ENCODE measurements around the gene CHRNG.

The CHRNG gene

GRCh38 chr2:232584238-232584637, 44.7 kb downstream of the CHRNG start:
- no peak overlapping the region for H3K4me3 ChIP-seq (ENCODE audit: low read depth, low read length)
- H3K36me3 ChIP-seq (ENCODE audit: control insufficient read depth, insufficient read depth, low read length), result peaks cover 38% of the 10 kb centered on the region
- H3K9ac ChIP-seq (ENCODE audit: low read length), result no peak overlapping the region
- no peaks in the 10 kb centered on the region for H3K9me3 ChIP-seq (ENCODE audit: control insufficient read depth, insufficient read depth, low read depth, low read length)
- no peak overlapping the region for H3K27ac ChIP-seq (ENCODE audit: low read depth, low read length)
- no peaks in the 10 kb centered on the region for H3K27me3 ChIP-seq (ENCODE audit: control insufficient read depth, insufficient read depth, low read length)
- H3K4me1 ChIP-seq (ENCODE audit: control insufficient read depth, insufficient read depth, low read length), result 0 out of 2 replicates have a peak, but pooled peaks cover 3% of the 10 kb centered on the region

GRCh38 chr2:232586943-232587505, 47.5 kb downstream of the CHRNG start:
- Histone ChIP-seq H3K36me3 (ENCODE audit: control insufficient read depth, insufficient read depth, low read length) (peaks cover 17% of the 10 kb centered on the region), H3K9ac (ENCODE audit: low read length) (no peak overlapping the region), H3K4me1 (ENCODE audit: control insufficient read depth, insufficient read depth, low read length) (peaks cover 13% of the 10 kb centered on the region), H3K27ac (ENCODE audit: low read depth, low read length) (no peak overlapping the region), H3K4me3 (ENCODE audit: low read depth, low read length) (no peak overlapping the region), H3K27me3 (ENCODE audit: control insufficient read depth, insufficient read depth, low read length) (no peaks in the 10 kb centered on the region), H3K9me3 (ENCODE audit: control insufficient read depth, insufficient read depth, low read depth, low read length) (no peaks in the 10 kb centered on the region)

GRCh38 chr2:232587512-232587911, 48.0 kb downstream of the CHRNG start:
- Histone ChIP-seq H3K4me3 (ENCODE audit: low read depth, low read length) (no peak overlapping the region), H3K9me3 (ENCODE audit: control insufficient read depth, insufficient read depth, low read depth, low read length) (no peaks in the 10 kb centered on the region), H3K27ac (ENCODE audit: low read depth, low read length) (no peak overlapping the region), H3K4me1 (ENCODE audit: control insufficient read depth, insufficient read depth, low read length) (peaks cover 13% of the 10 kb centered on the region), H3K9ac (ENCODE audit: low read length) (no peak overlapping the region), H3K27me3 (ENCODE audit: control insufficient read depth, insufficient read depth, low read length) (no peaks in the 10 kb centered on the region), H3K36me3 (ENCODE audit: control insufficient read depth, insufficient read depth, low read length) (peaks cover 13% of the 10 kb centered on the region)

GRCh38 chr2:232588031-232588430, 48.5 kb downstream of the CHRNG start:
- H3K9me3 ChIP-seq (ENCODE audit: control insufficient read depth, insufficient read depth, low read depth, low read length), result no peaks in the 10 kb centered on the region
- H3K9ac ChIP-seq (ENCODE audit: low read length), result no peak overlapping the region
- H3K27ac ChIP-seq (ENCODE audit: low read depth, low read length), result no peak overlapping the region
- H3K4me3 ChIP-seq (ENCODE audit: low read depth, low read length), result no peak overlapping the region
- no peaks in the 10 kb centered on the region for H3K27me3 ChIP-seq (ENCODE audit: control insufficient read depth, insufficient read depth, low read length)
- peaks cover 13% of the 10 kb centered on the region for H3K4me1 ChIP-seq (ENCODE audit: control insufficient read depth, insufficient read depth, low read length)
- H3K36me3 ChIP-seq (ENCODE audit: control insufficient read depth, insufficient read depth, low read length), result peaks cover 8% of the 10 kb centered on the region

GRCh38 chr2:232588680-232589585, 49.4 kb downstream of the CHRNG start:
- Histone ChIP-seq H3K4me3 (ENCODE audit: low read depth, low read length) (no peak overlapping the region), H3K9me3 (ENCODE audit: control insufficient read depth, insufficient read depth, low read depth, low read length) (no peaks in the 10 kb centered on the region), H3K9ac (ENCODE audit: low read length) (no peak overlapping the region), H3K27ac (ENCODE audit: low read depth, low read length) (no peak overlapping the region), H3K27me3 (ENCODE audit: control insufficient read depth, insufficient read depth, low read length) (no peaks in the 10 kb centered on the region), H3K4me1 (ENCODE audit: control insufficient read depth, insufficient read depth, low read length) (peaks cover 13% of the 10 kb centered on the region), H3K36me3 (ENCODE audit: control insufficient read depth, insufficient read depth, low read length) (no peaks in the 10 kb centered on the region)

GRCh38 chr2:232592772-232593395, 53.4 kb downstream of the CHRNG start:
- Histone ChIP-seq H3K4me3 (ENCODE audit: low read depth, low read length) (no peak overlapping the region), H3K27me3 (ENCODE audit: control insufficient read depth, insufficient read depth, low read length) (no peaks in the 10 kb centered on the region), H3K36me3 (ENCODE audit: control insufficient read depth, insufficient read depth, low read length) (no peaks in the 10 kb centered on the region), H3K9ac (ENCODE audit: low read length) (no peak overlapping the region), H3K27ac (ENCODE audit: low read depth, low read length) (no peak overlapping the region), H3K4me1 (ENCODE audit: control insufficient read depth, insufficient read depth, low read length) (peaks cover 11% of the 10 kb centered on the region), H3K9me3 (ENCODE audit: control insufficient read depth, insufficient read depth, low read depth, low read length) (no peaks in the 10 kb centered on the region)

- H3K27me3 ChIP-seq (ENCODE audit: control insufficient read depth, insufficient read depth, low read length), result no peaks in the 10 kb centered on the region
- peaks cover 11% of the 10 kb centered on the region for H3K4me1 ChIP-seq (ENCODE audit: control insufficient read depth, insufficient read depth, low read length)
- no peaks in the 10 kb centered on the region for H3K36me3 ChIP-seq (ENCODE audit: control insufficient read depth, insufficient read depth, low read length)
- H3K9me3 ChIP-seq (ENCODE audit: control insufficient read depth, insufficient read depth, low read depth, low read length), result no peaks in the 10 kb centered on the region
- H3K4me3 ChIP-seq (ENCODE audit: low read depth, low read length), result no peak overlapping the region
- no peak overlapping the region for H3K27ac ChIP-seq (ENCODE audit: low read depth, low read length)
- no peak overlapping the region for H3K9ac ChIP-seq (ENCODE audit: low read length)
These were observed 54.5 kb downstream of the CHRNG start for GRCh38 chr2:232593982-232594381.
